GM23338 (cell line): Measurements from ENCODE around the gene CRIP3. TPM values are rescaled to one million over a fixed set of nuclear protein-coding genes. Genes with fewer than 3 reads are reported as not detected.

Experiments used
- ATAC-seq: fragments of 200-7000 bp; cut with Tn5 transposase; 3 replicates; pipeline ENCODE4 v1.9.1; 2020
- DNase-seq: peaks from one replicate; pipeline ENCODE4 v3.0.0-alpha.2; 2015; ENCODE audit warnings: low spot score
- H2AFZ ChIP-seq: fragments of 200-600 bp; sonication (generic); 2 replicates; pipeline ENCODE4 v1.8.0; 2016; ENCODE audit warnings: antibody characterized with exemption, mild to moderate bottlenecking, moderate library complexity
- H3F3A ChIP-seq: fragments of 200-600 bp; sonication (generic); replicated peaks from 2 replicates; pipeline ENCODE4 v1.8.0; 2017; ENCODE audit warnings: antibody characterized with exemption, mixed run types, low read depth
- H3K27ac ChIP-seq: fragments of 200-600 bp; sonication (generic); 2 replicates; pipeline ENCODE4 v1.6.1; 2016; ENCODE audit warnings: low read depth
- H3K27me3 ChIP-seq: fragments of 200-600 bp; sonication (generic); 2 replicates; pipeline ENCODE4 v1.8.0; 2016; ENCODE audit warnings: mild to moderate bottlenecking, mixed run types, moderate library complexity; ENCODE audit not compliant: insufficient read depth
- H3K36me3 ChIP-seq: fragments of 200-600 bp; sonication (generic); 2 replicates; pipeline ENCODE4 v1.8.0; 2016; ENCODE audit warnings: mild to moderate bottlenecking; ENCODE audit not compliant: insufficient read depth
- H3K4me1 ChIP-seq: fragments of 200-600 bp; sonication (generic); 2 replicates; pipeline ENCODE4 v1.8.0; 2016; ENCODE audit warnings: mild to moderate bottlenecking, moderate library complexity; ENCODE audit not compliant: insufficient read depth
- H3K4me2 ChIP-seq: fragments of 200-600 bp; sonication (generic); 2 replicates; pipeline ENCODE4 v1.7.1; 2017; ENCODE audit warnings: mixed run types
- H3K4me3 ChIP-seq: fragments of 200-600 bp; sonication (generic); 2 replicates; pipeline ENCODE4 v1.6.1; 2016; ENCODE audit warnings: mixed run types
- H3K79me2 ChIP-seq: fragments of 200-600 bp; sonication (generic); replicated peaks from 2 replicates; pipeline ENCODE4 v1.8.0; 2017; ENCODE audit warnings: mild to moderate bottlenecking; ENCODE audit not compliant: insufficient read depth
- H3K9me2 ChIP-seq: fragments of 200-600 bp; sonication (generic); 2 replicates; pipeline ENCODE4 v1.8.0; 2017; ENCODE audit not compliant: insufficient read depth
- H4K20me1 ChIP-seq: fragments of 200-600 bp; sonication (generic); replicated peaks from 2 replicates; pipeline ENCODE4 v1.8.0; 2017; ENCODE audit warnings: mild to moderate bottlenecking; ENCODE audit not compliant: insufficient read depth
- H3K27ac Mint-ChIP-seq: 2 replicates; pipeline ENCODE4 v1.8.0; 2020; ENCODE audit warnings: inconsistent platforms, mild to moderate bottlenecking, moderate library complexity, mixed read lengths
- H3K27me3 Mint-ChIP-seq: 3 replicates; pipeline ENCODE4 v1.8.0; 2022; ENCODE audit warnings: low read depth, mild to moderate bottlenecking, moderate library complexity, mixed read lengths, inconsistent platforms; ENCODE audit not compliant: insufficient read depth, poor library complexity
- H3K36me3 Mint-ChIP-seq: 3 replicates; pipeline ENCODE4 v1.8.0; 2021; ENCODE audit warnings: low read depth, mild to moderate bottlenecking, inconsistent platforms, moderate library complexity, mixed read lengths
- H3K4me1 Mint-ChIP-seq: 3 replicates; pipeline ENCODE4 v1.8.0; 2020; ENCODE audit warnings: mild to moderate bottlenecking, inconsistent platforms, mixed read lengths
- H3K4me3 Mint-ChIP-seq: 3 replicates; pipeline ENCODE4 v1.8.0; 2021; ENCODE audit warnings: moderate library complexity, mild to moderate bottlenecking, inconsistent platforms, mixed read lengths
- H3K9me3 Mint-ChIP-seq: 3 replicates; pipeline ENCODE4 v1.8.0; 2020; ENCODE audit warnings: moderate library complexity, mild to moderate bottlenecking, inconsistent platforms, mixed read lengths
- CREB1 ChIP-seq: fragments of 250-450 bp; sonication (Bioruptor Pico); IDR thresholded peaks from 2 replicates; pipeline ENCODE4 v1.5.0; 2020; ENCODE audit warnings: low read depth, mild to moderate bottlenecking, moderate library complexity
- CTCF ChIP-seq, 2 experiments: fragments of 200-600 bp in 1 of 2; sonication (generic) in 1 of 2; conservative IDR thresholded peaks; 2 replicates each; pipeline versions ENCODE4 v1.5.1 to v1.6.1; 2016 to 2017; ENCODE audit warnings: antibody characterized with exemption in 2 of 2, low read depth in 2 of 2, mild to moderate bottlenecking in 2 of 2, moderate library complexity in 1 of 2
- ETS1 ChIP-seq: IDR thresholded peaks from 2 replicates; pipeline ENCODE4 v1.6.1; 2016; ENCODE audit warnings: antibody characterized with exemption
- EZH2 ChIP-seq: fragments of 200-600 bp; sonication (generic); IDR thresholded peaks from one replicate; pipeline ENCODE4 v1.8.0; 2017; ENCODE audit warnings: antibody characterized with exemption, mild to moderate bottlenecking, low read depth; ENCODE audit not compliant: unreplicated experiment
- EZH2phosphoT487 ChIP-seq: fragments of 200-600 bp; sonication (generic); IDR thresholded peaks from one replicate; pipeline ENCODE4 v1.8.1; 2018; ENCODE audit warnings: antibody characterized with exemption; ENCODE audit not compliant: unreplicated experiment
- REST ChIP-seq: IDR thresholded peaks from one replicate; pipeline ENCODE4 v1.6.1; 2018; ENCODE audit warnings: antibody characterized with exemption; ENCODE audit not compliant: unreplicated experiment
- STAT1 ChIP-seq: IDR thresholded peaks from one replicate; pipeline ENCODE4 v1.6.1; 2016; ENCODE audit warnings: antibody characterized with exemption; ENCODE audit not compliant: unreplicated experiment
- ZNF114 ChIP-seq: fragments of 250-450 bp; sonication (Bioruptor Pico); IDR thresholded peaks from 2 replicates; pipeline ENCODE4 v1.5.0; 2020; ENCODE audit warnings: mild to moderate bottlenecking, moderate library complexity
- ZNF331 ChIP-seq: fragments of 250-450 bp; sonication (Bioruptor Pico); IDR thresholded peaks from 2 replicates; pipeline ENCODE4 v1.5.0; 2020; ENCODE audit warnings: low read depth, mild to moderate bottlenecking, moderate library complexity
- polyA plus RNA-seq: library from polyadenylated mRNA; unstranded; fragments of >200 nt; fragmentation: Nextera tagmentation; extraction: Ambion mirVana; gene quantifications from 2 replicates; pipeline ENCODE4 v1.2.1, GENCODE V29; 2016
- total RNA-seq: library from RNA; depleted of rRNA; stranded (reverse); fragments of >200 nt; shearing (Covaris generic); gene quantifications from 2 replicates; pipeline ENCODE4 v1.2.3, GENCODE V29; 2014

Gene CRIP3
- total and polyA plus RNA-seq, 2 experiments from 2014 or later, result 22.0 to 36.0 TPM

- Histone ChIP-seq H3K9me2 (no peaks in the 10 kb centered on the region), H3F3A (no peaks in the 10 kb centered on the region), H4K20me1 (no peaks in the 10 kb centered on the region), H3K79me2 (no peaks in the 10 kb centered on the region), H3K36me3 (no peaks in the 10 kb centered on the region), H3K4me2 (peak overlapping the region; percentile 83), H3K4me1 (peaks cover 4% of the 10 kb centered on the region; the same call in 1 of the 2 replicates), H3K27ac (no peak overlapping the region), H3K4me3 (peak overlapping the region; percentile 67; the same call in 1 of the 2 replicates), H2AFZ (peak overlapping the region; percentile 87), H3K27me3 (peaks cover 24% of the 10 kb centered on the region)
- Mint-ChIP-seq H3K36me3 (no peaks in the 10 kb centered on the region), H3K27ac (no peak overlapping the region), H3K27me3 (peaks cover 27% of the 10 kb centered on the region), H3K4me3 (peak overlapping the region; percentile 65), H3K4me1 (peaks cover 12% of the 10 kb centered on the region), H3K9me3 (no peaks in the 10 kb centered on the region)
- no peak for DNase-seq
- peak; percentile 3; the same call in 2 of the 3 replicates for ATAC-seq
- TF ChIP-seq ZNF114, result no peak
- no peak for TF ChIP-seq EZH2
- no peak for TF ChIP-seq CREB1 (CRISPR knock-in tag)
- no peak for TF ChIP-seq STAT1
- TF ChIP-seq ZNF331 (CRISPR knock-in tag), result no peak
- no peak for TF ChIP-seq EZH2phosphoT487
- TF ChIP-seq REST, result no peak
- no peak for TF ChIP-seq ETS1
- TF ChIP-seq CTCF (conservative IDR thresholded peaks at IDR 0.05; ENCODE audit: low read depth in 2 of 2), result no peak
Measured at GRCh38 chr6:43285832-43286231, 22.8 kb downstream of the CRIP3 start.
